DND-41 (cell line): Measurements from ENCODE around the gene WNT3A.
"Not testable (repeated sequence)": the region's sequence is repeated elsewhere in the genome, so short reads cannot be mapped to it uniquely, and the experiment has no call there.

ENCODE experiments used
- CTCF ChIP-seq: IDR thresholded peaks from 2 replicates; pipeline ENCODE4 v1.5.1; 2012; ENCODE audit warnings: borderline replicate concordance, low read length, moderate library complexity, mild to moderate bottlenecking; ENCODE audit not compliant: poor library complexity, severe bottlenecking; ENCODE audit errors: extremely low read depth
- EZH2 ChIP-seq: IDR thresholded peaks from 3 replicates; pipeline ENCODE4 v1.6.1; 2012; ENCODE audit warnings: borderline replicate concordance, low read depth, mild to moderate bottlenecking, moderate library complexity, low read length, inconsistent platforms; ENCODE audit not compliant: severe bottlenecking

- TF ChIP-seq CTCF, EZH2: not testable (repeated sequence)
Observed at GRCh38 chr1:227972843-227973374, 33.9 kb upstream of the WNT3A start.
